ENCODE results near the gene SLC6A19.

SLC6A19 gene

GRCh38 chr5:1244255-1244654 lies 42.9 kb downstream of the SLC6A19 start:
- DNase-seq (ENCODE audit: low read depth, low spot score), result no peak

DNA sequence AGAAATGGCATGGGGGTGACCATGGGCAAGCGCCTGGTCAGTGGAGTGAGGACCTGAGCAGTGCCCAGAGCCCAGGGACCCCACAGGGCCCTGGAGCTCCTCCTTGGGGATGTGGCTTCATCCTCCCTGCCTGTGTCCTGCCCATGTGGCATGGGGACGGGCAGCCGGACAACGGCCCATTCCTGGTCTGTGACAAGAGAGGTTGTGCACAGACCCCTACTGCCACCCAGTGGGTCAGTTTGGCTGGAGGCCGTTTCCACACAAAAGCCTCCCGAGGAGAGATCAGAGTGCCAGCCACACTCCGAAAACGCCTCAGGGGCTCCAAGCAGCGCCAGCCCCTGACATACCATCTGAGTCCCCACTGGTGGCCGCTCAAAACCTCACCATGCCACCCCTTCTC lies 43.6 kb downstream of the SLC6A19 start:
- DNase-seq (ENCODE audit: low read depth, low spot score), result no peak

DNA sequence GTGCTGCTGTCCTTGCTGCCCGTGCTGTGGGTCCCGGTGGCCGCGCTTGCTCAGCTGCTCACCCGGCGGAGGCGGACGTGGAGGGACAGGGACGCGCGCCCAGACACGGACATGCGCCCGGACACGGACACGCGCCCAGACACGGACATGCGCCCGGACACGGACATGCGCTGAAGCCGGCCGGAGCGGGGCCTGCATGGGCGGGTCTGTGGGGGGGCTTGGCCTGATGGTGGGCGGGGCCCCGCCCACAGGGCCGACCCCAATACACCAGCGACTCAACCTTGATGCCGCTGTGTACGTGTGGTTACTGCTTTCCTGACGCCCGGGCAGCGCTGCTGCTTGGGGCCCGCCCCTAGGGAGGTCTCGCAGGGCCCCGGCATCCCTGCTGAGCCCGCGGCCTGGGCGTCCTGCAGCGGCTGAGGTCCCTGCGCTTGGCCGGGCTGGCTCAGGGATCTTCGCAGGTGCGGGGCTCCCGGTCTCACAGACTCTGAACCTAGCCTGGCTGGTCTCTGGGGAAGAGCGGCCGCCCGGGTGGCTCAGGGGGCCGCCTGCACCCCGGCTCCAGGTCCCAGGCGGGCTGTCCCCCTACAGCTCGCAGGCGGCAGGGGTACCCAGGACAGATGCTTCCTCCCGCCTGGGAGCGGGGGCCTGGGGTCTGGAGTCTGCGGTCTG lies 44.6 kb downstream of the SLC6A19 start:
- no peak for DNase-seq (ENCODE audit: low read depth, low spot score)

GRCh38 chr5:1246711-1247431 lies 45.5 kb downstream of the SLC6A19 start:
- DNase-seq (ENCODE audit: low read depth, low spot score), result peak; percentile 70

GRCh38 chr5:1247811-1248210 lies 46.4 kb downstream of the SLC6A19 start:
- no peak for DNase-seq (ENCODE audit: low read depth, low spot score)

- DNase-seq (ENCODE audit: low read depth, low spot score), result no peak
Observed at GRCh38 chr5:1249366-1250280, 48.2 kb downstream of the SLC6A19 start.

DNA sequence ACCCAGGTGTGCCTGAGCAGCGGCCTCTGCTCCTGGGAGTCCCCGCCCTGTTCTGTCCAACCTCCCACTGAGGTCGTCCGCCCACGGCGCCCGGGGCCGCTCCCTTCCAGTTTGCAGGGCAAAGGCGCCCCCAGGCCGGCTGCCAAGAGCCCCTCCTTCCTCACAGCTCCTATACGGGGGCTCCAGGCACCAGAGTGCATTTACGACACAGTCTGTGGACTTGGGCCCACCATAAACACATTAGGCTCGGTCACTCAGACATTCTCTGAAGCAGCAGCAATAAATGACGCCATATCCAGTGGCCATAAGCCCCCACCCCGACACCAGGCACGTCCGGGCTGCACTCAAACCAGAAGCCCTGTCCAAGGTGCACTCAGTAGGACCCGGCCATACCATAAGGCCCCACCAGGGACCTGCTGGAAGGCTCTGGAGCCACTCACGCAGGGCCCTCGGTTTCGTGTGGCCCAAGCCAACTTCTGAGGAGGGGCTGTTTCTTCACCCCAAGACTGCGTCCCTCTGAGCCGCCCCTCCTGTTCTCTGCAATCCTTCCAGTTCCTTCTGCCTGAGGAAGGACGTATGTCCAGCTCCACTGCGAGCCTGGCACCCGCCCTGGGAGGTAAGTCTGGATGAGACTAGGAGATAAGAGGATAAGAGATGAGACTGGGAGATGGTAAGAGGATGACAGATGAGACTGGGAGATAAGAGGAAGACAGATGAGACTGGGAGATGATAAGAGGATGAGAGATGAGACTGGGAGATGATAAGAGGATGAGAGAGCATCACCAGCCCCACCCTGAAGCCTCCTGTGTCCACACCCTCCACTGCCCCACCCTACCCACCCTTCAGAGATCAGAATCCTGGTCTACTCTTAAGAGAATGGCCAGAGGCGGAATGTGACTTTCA lies 50.5 kb downstream of the SLC6A19 start:
- DNase-seq (ENCODE audit: low read depth, low spot score), result no peak

GRCh38 chr5:1252681-1253080 lies 51.3 kb downstream of the SLC6A19 start:
- no peak for DNase-seq (ENCODE audit: low read depth, low spot score)

DNA sequence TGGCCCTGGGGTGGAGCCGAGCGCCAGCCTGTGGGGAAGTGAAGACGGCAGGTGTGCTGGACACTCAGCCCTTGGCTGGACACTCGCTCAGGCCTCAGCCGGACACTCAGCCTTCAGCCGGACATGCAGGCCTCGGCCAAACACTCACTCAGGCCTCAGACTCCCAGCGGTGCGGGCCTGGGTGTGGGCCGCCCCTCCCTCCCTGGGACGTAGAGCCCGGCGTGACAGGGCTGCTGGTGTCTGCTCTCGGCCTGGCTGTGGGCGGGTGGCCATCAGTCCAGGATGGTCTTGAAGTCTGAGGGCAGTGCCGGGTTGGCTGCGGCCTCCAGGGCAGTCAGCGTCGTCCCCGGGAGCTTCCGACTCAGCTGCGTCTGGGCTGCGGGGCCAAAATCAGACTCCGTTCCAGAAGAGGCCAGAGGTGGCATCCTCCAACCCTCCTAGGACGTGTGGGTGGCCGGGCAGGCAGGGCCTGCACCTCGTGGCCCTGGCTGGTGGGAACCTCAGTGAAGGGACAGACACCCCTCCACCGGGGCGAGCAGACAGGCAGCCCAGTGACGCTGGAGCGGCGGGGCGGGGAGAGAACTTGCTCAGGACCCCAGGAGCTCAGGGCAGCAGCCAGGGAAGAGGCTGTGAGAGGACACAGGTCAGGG lies 52.2 kb downstream of the SLC6A19 start:
- no peak for DNase-seq (ENCODE audit: low read depth, low spot score)

GRCh38 chr5:1254196-1254595 lies 52.8 kb downstream of the SLC6A19 start:
- no peak for DNase-seq (ENCODE audit: low read depth, low spot score)

GRCh38 chr5:1255081-1255561 lies 53.7 kb downstream of the SLC6A19 start:
- DNase-seq (ENCODE audit: low read depth, low spot score), result no peak

GRCh38 chr5:1256776-1257175 lies 55.4 kb downstream of the SLC6A19 start:
- no peak for DNase-seq (ENCODE audit: low read depth, low spot score)

GRCh38 chr5:1257363-1257762 lies 56.0 kb downstream of the SLC6A19 start:
- DNase-seq (ENCODE audit: low read depth, low spot score), result no peak

DNA sequence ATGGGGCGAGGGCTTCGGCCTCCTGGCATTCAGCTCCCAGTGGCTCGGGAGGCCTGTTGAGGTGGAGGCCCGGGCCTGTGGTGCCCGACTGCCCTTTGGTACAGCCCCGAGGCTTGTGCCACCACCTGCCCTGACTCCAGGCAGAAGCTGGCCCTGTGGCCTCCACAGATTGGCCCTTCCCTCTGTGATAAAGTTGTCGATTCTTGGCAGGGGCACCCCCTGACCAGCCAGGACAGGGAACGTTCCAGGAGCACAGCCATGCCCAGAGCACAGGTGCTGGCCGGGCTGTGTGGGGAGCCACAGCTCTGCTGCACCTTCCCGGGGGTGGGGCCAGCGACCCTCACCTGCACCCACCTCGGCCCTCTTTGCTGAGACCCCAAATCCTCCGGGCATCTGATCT lies 56.4 kb downstream of the SLC6A19 start:
- no peak for DNase-seq (ENCODE audit: low read depth, low spot score)

DNA sequence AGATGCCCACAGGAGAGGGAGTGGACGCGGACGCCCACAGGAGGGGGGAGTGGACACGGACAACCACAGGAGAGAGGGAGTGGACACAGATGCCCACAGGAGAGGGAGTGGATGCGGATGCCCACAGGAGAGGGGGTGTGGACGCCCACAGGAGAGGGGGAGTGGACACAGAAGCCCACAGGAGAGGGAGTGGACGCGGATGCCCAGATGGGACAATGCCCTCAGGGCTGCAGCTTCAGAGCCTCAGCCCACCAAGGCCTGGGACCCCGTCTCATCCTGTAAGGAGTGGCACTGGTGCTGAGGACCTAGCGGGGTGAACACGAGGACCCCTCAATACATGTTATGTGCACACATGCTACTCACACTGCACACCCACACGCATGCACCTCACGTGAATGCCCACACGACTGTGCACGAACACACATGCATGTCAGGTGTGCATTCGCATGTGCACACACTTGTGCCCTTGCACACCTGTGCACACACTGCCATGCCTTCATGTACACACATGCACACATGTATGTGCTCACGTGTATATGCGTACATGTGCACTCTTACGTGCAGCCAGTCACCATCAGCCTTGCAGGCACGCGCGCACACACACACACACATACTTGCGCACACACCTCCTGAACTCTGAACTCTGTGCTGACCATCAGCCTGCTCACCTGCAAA lies 58.5 kb downstream of the SLC6A19 start:
- no peak for DNase-seq (ENCODE audit: low read depth, low spot score)

DNA sequence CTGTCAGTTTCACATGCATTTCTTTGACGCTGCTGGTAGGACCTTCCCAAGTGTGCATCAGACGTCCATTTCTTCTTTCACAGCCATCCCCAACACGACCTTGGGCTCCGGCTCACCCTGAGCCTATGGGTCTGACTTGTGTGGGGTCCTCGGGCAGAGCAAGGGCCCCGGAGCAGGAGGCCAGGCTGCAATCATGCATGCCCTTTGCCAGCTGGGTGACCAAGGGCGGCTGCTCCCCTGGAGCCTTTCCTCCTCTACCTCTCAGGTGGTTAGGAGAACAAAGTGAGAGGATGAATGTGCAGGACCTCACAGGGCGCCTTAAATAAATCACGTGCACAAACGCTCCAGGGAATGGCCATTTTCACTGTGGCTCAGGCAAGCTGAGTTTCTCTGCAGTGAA lies 60.2 kb downstream of the SLC6A19 start:
- DNase-seq (ENCODE audit: low read depth, low spot score), result no peak

DNA sequence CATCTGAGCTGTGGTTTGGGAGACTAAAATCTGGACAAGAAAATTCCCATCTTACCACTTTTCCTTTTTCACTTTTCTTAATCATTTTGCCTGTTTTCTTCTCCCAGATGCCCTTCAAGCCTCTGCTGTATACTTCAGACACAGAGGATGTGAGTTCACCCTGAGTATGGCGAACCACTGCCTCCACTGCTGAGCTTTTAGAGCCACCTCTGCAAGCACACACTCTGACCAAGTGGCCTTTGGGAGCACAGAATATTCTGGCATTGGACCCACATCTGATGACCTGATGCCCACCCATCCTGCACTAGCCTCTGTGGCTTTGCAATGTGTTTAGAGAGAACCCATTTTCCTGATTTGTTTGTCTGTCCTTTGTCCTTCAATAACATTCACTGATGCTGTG lies 61.0 kb downstream of the SLC6A19 start:
- DNase-seq (ENCODE audit: low read depth, low spot score), result peak; percentile 16

GRCh38 chr5:1264211-1264610 lies 62.8 kb downstream of the SLC6A19 start:
- DNase-seq (ENCODE audit: low read depth, low spot score), result no peak

- no peak for DNase-seq (ENCODE audit: low read depth, low spot score)
Observed at GRCh38 chr5:1265026-1265425, 63.6 kb downstream of the SLC6A19 start.
